HFF-Myc (cell line): ENCODE measurements around the gene UBE2D3.

ENCODE experiments used
- DNase-seq: peaks from one replicate; pipeline ENCODE4 v3.0.0-alpha.2; 2011; ENCODE audit warnings: low read depth; ENCODE audit errors: extremely low read depth
- H3K4me3 ChIP-seq: replicated peaks from 2 replicates; pipeline ENCODE4 v1.5.1; 2011; ENCODE audit warnings: low read depth, mild to moderate bottlenecking, control low read depth, low read length
- CTCF ChIP-seq: IDR thresholded peaks from 2 replicates; pipeline ENCODE4 v1.5.1; 2012; ENCODE audit warnings: mild to moderate bottlenecking, low read depth, low read length, control low read depth; ENCODE audit errors: missing control alignments

UBE2D3 gene

GRCh38 chr4:102783006-102783405 is 44.3 kb downstream of the UBE2D3 start:
- no peak for DNase-seq
- no peak overlapping the region for H3K4me3 ChIP-seq
- TF ChIP-seq CTCF = no peak

GRCh38 chr4:102781570-102781969 is 45.8 kb downstream of the UBE2D3 start:
- no peak for TF ChIP-seq CTCF
- no peak for DNase-seq
- no peak overlapping the region for H3K4me3 ChIP-seq

GRCh38 chr4:102780476-102781144 is 46.7 kb downstream of the UBE2D3 start:
- no peak for TF ChIP-seq CTCF
- no peak overlapping the region for H3K4me3 ChIP-seq
- DNase-seq = no peak

DNA sequence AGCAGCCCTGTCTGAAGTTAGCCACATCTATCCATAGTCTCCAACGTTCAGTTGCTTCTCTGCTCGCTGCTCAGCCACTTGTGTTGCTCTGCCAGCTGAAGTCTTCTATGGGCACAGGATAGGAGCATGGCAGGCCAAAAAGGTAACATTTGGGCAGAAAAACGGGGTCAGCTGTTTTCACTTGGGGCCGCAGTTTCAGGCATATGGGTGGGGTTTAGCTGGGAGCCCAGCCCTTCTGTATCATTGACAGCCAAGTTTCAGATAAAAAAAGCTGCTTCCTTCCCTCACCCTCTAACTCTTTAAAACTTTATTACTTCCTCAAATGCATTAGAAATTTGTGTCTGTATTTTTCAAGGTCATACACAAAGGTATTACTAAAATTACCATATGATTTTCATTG is 48.1 kb downstream of the UBE2D3 start:
- H3K4me3 ChIP-seq = no peak overlapping the region
- DNase-seq = no peak
- TF ChIP-seq CTCF = no peak

DNA sequence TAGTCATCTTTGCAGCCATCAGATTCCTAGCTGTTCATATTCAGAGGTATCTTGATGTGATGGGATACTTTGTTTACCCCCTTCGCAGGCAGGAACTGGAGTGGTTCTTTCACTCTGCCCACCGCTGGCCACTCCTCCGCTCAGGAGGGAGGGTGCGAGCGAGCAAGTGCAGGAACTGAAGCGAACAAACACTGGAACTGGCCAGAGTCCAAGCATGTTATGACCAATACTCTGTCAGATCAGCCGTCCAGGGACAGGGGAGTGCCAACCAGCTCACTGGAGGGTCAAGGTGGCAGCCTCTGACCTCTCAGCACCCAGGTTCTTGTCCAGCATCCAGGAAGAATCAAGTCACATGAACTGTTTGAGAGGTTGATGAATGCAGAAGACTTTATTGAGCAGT is 48.6 kb downstream of the UBE2D3 start:
- no peak overlapping the region for H3K4me3 ChIP-seq
- no peak for TF ChIP-seq CTCF
- no peak for DNase-seq

DNA sequence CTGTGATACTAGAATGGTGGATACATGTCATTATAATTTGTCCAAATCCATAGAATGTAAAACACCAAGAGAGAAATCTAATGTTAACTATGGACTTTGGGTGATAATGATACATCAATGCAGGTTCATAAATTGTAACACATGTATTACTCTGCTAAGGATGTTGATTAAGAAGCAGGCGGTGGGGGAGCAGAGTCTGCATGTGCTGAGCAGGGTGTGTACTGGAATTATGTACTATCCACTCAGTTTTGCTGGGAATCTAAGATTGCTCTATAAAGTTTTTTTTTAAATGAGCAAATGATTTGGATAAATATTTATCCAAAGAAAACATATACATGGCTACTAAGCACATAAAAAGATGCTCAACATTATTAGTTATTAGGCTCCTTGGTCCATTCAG is 51.5 kb downstream of the UBE2D3 start:
- no peak for DNase-seq
- TF ChIP-seq CTCF = no peak
- no peak overlapping the region for H3K4me3 ChIP-seq

DNA sequence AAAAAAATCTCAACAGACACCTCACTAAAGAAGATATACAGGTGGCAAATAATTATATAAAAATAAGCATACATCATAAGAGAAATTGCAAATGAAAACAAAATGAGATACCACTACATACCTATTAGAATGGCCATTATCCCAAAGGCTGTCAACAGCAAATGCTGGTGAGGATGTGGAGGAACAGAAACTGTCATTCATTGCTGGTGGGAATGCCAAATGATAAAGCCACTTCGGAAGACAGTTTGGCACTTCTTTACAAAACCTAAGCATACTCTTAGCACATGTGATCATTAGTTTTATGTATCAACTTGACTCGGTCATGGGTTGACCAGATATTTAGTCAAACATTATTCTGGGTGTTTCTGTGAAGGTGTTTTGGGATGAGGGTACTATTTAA is 53.1 kb downstream of the UBE2D3 start:
- no peak for DNase-seq
- no peak overlapping the region for H3K4me3 ChIP-seq
- no peak for TF ChIP-seq CTCF
